Middle frontal gyrus (tissue), 1 donor: ENCODE results near the gene CENPN.

Experiments
- DNase-seq: peaks from one replicate; pipeline ENCODE4 v3.0.0-alpha.2; 2015; ENCODE audit warnings: low spot score; ENCODE audit errors: extremely low spot score

The CENPN gene

GRCh38 chr16:81077076-81077940 lies 70.3 kb downstream of the CENPN start, which contains the start of gene C16orf46:
TSS of gene C16orf46 (minus strand) at chr16:81077238. CDS start at chr16:81063955, 13,283 bp downstream.
- peak; percentile 97 for DNase-seq

- DNase-seq, result no peak
Observed at GRCh38 chr16:81080233-81080632, 73.2 kb downstream of the CENPN start.

GRCh38 chr16:81081014-81081413 lies 74.0 kb downstream of the CENPN start:
- no peak for DNase-seq
